DMS153 treated with DMSO at 0.1 percent for 48 hours (cell line): ENCODE data around the gene CACNB1.

Experiments used
- DNase-seq: peaks from one replicate; lab custom pipeline; 2025; ENCODE audit not compliant: unreplicated experiment; lab: John Stamatoyannopoulos, UW

CACNB1 gene

DNA sequence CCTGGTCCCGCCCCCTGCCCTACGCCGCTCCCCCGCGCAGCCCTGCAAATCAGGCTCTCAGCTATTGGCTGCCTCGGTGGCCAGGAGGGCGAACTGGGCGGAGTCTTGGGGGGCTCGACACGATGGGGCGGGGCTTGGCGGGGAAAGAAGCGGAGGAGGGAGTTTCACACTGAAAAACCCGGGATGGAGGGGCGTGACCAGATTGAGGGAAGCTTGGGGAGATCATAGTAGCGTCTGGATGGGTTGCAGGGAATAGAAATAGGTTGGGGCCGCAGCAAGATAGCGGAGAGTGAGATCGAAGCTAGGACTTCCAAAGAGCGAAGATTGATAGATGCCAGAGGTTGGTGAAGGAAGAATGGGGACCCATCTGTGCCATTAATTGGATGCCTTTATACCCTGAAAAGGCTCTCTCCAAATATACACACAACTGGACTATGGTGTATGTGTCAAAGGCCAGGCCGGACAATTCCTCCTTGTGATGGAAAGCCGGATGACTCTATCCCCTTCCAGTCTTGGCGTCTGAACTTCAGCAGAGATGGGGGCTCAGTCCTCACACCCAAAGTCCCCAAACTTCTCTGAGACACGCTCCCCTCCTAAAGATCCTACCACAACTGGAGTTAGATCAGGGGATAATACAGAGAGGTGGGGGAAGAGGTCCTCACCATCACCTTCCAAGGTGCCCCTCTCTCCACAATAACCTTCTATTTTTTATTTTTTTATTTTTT, 28.7 kb upstream of the CACNB1 start:
- DNase-seq, result no peak

DNA sequence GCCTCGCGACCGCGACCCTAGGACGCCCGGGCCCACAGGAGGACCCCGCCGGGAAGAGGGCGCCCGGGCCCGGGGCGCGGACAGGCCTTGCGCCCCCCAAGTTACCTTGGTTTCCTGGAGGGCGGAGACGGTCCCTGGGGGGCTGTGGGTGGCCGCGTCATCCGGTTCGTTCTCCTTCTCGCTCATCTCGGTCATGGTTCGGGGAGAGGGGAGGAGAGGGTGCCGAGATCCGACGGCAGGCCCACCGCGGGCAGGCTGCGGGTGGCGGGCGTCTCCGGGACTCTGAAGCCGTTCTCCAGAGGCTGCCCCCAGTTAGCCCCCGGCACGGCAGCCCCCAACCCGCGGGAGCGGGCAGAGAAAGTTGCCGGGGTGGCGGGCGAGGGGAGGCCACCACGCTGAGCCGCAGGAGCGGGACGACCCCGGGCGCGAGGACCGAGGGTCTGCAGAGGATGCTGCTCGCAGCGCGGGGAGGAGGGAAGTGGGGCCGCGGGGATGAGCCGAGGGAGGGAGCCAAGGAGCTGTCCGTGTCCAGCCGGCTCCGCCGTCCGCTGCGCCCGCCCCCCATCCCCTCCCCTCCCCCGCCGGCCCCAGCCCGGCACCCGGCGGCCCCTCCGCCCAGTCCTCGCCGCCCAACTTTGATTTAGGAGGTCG, 28.0 kb upstream of the CACNB1 start, which contains the start of gene STAC2:
Gene STAC2, minus strand, starts transcription at position 638 of the 651 bp plus-strand sequence. Its CDS starts 443 bp downstream, at position 195.
- DNase-seq, result no peak

DNA sequence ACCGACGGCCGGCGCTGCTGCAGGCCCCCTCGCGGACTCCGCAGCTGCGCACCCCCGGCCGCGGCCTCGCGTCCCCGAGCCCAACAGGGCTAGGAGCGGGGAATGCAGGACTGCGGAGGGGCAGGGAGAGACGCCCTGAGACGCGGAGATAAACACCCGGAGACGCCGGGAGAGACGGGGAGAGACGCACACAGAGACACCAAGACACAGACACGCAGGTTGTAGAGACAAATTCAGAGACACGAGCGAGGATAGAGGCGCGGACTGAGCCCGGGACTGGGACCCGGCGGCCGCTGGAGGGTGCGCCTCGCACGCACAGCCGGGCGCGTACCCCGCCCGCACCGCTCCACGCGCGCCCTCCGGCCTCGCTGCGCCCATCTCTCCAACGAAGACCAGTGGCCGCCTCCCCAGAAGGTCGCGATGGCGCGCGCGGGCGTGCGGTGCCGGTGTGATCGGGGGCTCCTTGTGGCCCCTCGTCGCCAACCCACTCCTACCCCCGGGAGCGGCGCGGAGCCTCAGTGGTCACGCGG, 27.4 kb upstream of the CACNB1 start:
- DNase-seq, result no peak

- DNase-seq, result no peak
These were observed 26.7 kb upstream of the CACNB1 start for GRCh38 chr17:39223907-39224777.

DNA sequence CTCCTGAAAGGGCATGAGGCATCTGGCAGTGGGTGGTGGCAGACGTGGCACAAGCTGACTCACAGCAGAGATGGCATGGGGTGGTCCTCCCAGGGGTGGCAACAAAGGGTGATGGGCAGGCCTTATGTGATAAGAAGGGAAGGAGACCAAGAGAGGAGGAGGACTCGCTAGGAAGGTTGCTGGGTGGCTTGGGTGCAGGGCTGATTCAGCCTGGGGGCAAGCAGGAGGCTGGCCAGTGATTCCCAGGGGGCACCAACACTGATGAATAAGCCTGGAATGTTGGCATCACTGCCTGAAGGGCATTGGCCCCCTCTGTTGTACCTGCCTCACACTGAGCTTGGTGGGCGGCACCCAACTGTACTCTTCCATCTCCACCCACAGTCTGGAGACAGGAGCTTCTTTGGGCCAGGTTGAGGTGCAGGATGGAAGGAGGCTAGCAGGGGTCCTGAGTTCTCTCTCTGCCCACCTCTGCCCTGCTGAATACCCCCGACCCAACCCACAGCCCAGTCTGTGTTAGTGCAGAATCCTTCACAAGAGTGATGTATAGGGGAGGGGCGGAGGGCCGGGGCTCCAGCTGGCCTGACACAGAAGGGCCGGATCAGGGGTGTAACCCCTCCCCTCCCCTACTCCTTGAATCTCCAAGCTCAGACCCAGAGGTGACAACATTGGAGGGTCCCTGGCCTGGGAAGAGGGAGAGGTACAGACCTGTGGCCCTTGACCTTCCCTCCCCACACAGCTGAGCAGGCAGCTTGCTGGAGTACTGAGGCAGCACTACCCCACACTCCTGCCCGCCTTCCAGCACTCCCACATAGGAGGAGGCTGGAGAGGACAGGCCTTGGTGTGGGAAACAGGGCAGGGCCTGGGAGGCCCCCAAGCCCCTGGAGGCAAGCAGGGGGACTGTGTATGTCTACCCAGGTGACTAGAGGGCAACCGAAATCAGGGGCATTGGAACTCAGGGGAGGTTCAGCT, 25.7 kb upstream of the CACNB1 start:
- DNase-seq, result no peak

DNA sequence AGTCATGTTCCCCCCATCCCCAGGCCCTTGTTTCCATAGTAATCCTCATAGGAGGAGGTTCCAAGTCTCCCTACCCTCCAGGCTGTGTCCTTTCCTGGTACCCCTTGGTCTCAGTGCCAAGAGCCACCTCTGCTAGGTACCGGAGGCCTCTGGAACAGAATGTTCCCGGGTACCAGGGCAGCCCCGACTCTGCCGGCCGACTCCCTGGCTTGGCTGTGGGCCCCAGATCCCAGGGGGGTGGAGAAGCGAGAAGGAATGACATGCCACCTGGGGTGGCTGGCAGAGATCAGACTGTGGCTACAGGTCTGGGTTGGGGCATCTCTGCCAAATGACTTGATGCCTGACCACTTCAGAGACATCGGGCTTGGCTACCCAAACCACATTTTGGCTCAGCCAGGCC, 24.7 kb upstream of the CACNB1 start:
- no peak for DNase-seq

- no peak for DNase-seq
These were observed 24.1 kb upstream of the CACNB1 start for GRCh38 chr17:39221572-39221971.

GRCh38 chr17:39219647-39220154, 22.2 kb upstream of the CACNB1 start:
- DNase-seq, result no peak

DNA sequence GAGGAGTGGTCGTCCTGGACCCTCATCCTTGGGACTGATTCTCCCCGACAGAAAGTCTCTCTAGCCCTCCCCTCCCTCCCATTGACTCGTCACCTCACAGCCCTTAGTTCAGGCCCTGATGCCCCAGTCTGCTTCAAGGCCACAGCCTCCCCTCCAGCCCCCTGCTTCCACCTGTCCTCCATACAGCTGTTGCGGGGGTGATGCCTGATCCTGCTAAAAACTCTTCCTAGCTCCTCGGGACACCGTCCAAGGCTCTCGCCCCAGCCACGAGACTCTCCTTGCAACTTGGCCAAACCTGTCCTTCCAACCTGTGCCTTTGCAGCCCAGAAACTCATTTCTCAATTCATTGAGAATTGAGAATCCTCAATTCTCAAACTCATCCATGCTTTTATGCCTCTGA, 21.4 kb upstream of the CACNB1 start:
- no peak for DNase-seq

- no peak for DNase-seq
These were observed 20.4 kb upstream of the CACNB1 start for GRCh38 chr17:39217734-39218369.

- no peak for DNase-seq
These were observed 16.4 kb upstream of the CACNB1 start for GRCh38 chr17:39213852-39214251.

GRCh38 chr17:39212841-39213480, 15.5 kb upstream of the CACNB1 start:
- no peak for DNase-seq

- no peak for DNase-seq
These were observed 14.8 kb upstream of the CACNB1 start for GRCh38 chr17:39212195-39212810.

DNA sequence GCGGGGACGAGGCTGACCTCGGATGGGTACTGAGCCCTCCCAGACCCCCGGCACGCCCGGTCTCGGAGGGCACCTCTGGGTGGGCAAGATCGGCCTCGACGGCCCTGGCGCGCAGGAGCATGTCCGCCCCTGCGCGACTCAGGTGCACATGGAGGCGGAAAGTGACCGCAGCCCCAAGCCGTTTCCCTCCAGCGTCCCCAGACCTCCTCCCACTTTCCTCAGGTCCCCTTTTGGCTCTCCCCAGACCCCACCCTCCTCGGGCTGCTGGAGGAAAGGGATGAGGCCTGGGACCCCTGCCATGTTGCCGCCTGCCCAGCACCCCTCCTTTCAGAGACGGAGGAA, 12.6 kb upstream of the CACNB1 start:
- DNase-seq, result no peak

- no peak for DNase-seq
These were observed 12.0 kb upstream of the CACNB1 start for GRCh38 chr17:39209317-39210092.

DNA sequence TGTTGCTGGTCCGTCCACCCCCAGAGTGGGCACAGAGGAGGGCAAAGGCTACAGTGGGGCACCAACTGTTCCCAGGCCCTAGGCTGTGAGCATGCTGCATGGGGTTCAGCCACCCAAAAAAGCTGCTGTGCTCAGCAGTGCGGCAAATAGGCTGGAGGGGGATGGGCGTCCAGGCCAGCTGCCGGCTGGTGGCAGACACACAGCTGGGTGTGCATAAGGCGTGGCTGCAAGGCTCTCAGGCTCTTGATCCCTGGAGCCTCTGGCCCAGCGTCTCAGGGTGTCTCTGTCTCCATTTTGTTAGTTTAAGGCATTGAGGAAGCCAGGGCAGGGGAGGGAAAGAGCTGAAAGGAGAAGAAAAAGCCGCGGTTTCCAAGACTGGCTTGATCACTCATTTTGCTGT, 11.4 kb upstream of the CACNB1 start:
- DNase-seq, result no peak

- DNase-seq, result no peak
These were observed 10.7 kb upstream of the CACNB1 start for GRCh38 chr17:39208136-39208535.

DNA sequence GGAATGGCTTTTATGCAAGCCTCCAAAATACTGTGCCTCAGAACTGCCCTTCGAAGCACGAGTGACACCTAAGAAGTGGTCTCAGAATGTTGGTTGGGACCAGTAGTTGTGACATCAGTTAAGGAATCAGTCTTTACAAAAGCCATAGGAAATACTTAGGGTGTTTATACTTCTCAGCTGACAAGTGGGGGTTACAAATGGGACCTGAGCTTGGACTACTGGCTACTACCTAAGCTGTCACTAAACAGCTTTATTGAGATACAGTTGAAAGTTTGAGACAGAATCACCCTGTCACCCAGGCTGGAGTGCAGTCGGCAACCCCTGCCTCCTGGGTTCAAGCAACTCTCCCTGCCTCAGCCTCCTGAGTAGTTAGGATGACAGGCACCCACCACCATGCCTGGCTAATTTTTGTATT, 7.7 kb upstream of the CACNB1 start:
- no peak for DNase-seq
